ENCODE measurements around the gene MGA.

Gene MGA

DNA sequence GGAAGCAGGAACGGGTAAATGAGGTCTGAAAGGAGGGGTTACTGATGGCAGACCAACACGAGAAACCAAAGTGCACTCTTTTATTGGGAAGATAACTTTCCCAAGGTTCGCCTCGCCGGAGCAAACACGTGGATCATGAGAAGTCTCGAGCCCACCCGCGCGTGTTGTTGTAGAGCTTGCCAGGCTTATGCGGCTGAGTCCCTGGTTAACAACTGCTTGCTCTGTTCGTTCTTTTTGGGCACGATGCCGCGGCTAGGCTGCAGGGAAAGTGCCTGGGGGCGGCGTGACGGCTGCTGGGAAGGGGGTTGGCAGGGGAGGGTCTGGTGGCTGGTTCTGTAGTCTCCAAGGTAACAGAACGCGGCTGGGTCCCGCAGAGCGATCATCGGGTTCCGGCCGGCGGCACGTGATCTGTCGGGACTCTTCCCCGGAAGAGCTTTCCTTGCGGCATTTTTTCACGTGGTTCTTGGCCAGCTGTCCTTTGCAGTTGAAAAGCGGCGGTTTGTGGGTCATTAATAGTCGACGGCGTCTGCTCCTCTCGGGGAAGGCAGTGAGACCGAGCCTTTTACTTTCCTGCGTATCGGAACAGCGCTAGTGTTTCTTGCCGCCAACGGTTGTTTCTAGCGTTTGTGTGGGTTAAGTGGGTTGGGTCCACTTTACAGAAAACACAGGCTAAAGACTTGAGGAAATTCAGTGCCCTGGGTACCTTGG, 1.5 kb downstream of the MGA start:
- H3K4me3 ChIP-seq (ENCODE audit: control insufficient read depth, low read depth, low read length): peak overlapping the region; percentile 71
- DNase-seq (ENCODE audit: low read depth): no peak
- TF ChIP-seq, protein P1, sequence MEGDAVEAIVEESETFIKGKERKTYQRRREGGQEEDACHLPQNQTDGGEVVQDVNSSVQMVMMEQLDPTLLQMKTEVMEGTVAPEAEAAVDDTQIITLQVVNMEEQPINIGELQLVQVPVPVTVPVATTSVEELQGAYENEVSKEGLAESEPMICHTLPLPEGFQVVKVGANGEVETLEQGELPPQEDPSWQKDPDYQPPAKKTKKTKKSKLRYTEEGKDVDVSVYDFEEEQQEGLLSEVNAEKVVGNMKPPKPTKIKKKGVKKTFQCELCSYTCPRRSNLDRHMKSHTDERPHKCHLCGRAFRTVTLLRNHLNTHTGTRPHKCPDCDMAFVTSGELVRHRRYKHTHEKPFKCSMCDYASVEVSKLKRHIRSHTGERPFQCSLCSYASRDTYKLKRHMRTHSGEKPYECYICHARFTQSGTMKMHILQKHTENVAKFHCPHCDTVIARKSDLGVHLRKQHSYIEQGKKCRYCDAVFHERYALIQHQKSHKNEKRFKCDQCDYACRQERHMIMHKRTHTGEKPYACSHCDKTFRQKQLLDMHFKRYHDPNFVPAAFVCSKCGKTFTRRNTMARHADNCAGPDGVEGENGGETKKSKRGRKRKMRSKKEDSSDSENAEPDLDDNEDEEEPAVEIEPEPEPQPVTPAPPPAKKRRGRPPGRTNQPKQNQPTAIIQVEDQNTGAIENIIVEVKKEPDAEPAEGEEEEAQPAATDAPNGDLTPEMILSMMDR (IDR thresholded peaks at IDR 0.05; ENCODE audit: control insufficient read depth, insufficient read depth, low read depth, low read length, missing control alignments): no peak

- TF ChIP-seq, protein P1 (IDR thresholded peaks at IDR 0.05; ENCODE audit: control insufficient read depth, insufficient read depth, low read depth, low read length, missing control alignments): no peak
- DNase-seq (ENCODE audit: low read depth): no peak
- no peak overlapping the region for H3K4me3 ChIP-seq (ENCODE audit: control insufficient read depth, low read depth, low read length)
These were observed 6.2 kb downstream of the MGA start for GRCh38 chr15:41666353-41666920.

- TF ChIP-seq, protein P1 (IDR thresholded peaks at IDR 0.05; ENCODE audit: control insufficient read depth, insufficient read depth, low read depth, low read length, missing control alignments): no peak
- no peak overlapping the region for H3K4me3 ChIP-seq (ENCODE audit: control insufficient read depth, low read depth, low read length)
- DNase-seq (ENCODE audit: low read depth): no peak
These were observed 9.5 kb downstream of the MGA start for GRCh38 chr15:41669701-41670100.

DNA sequence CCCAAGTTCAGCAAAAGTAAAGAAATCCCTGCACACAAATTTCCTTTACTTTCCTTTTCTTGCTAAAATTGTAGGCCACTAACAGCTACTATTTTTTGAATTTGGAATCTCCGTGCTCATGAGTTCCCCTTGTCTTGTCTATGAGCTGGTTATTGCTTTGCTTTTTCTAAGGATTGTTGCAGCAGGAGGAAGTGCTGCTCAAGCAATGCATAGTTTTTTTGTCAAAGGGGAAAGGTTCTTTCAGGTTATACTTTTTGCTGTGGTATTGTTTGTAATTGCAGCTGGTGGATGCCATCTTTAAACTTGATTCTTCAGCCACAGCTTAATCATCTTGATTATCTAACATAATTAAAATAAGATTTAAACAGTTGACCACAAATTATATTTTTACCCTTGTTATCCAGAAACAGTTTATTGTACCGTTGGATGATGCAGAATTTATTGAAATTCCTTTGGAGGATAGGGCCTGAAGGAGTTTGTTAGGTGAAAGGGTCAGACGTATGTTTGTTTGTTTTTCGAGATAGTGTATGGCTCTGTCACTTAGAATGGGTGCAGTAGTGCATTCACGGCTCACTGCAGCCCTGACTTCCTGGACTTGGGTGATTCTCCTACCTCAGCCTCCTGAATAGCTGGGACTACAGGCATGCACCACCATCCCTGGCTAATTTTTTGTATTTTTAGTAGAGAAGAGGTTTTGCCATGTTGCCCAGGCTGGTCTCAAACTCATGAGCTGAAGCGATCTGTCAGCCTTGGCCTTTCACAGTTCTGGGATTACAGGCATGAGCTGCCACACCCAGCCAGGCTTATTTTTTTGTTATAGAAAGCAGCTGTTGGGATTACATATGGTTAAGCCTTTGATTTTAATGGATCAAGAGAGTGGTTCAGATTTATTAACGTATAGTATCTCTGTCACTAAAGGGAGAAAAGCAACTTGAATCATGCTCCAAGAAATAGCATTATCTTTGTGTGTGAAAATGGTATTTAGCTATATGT, 11.7 kb downstream of the MGA start:
- no peak overlapping the region for H3K4me3 ChIP-seq (ENCODE audit: control insufficient read depth, low read depth, low read length)
- TF ChIP-seq, protein P1 (IDR thresholded peaks at IDR 0.05; ENCODE audit: control insufficient read depth, insufficient read depth, low read depth, low read length, missing control alignments): no peak
- DNase-seq (ENCODE audit: low read depth): no peak

- H3K4me3 ChIP-seq (ENCODE audit: control insufficient read depth, low read depth, low read length): no peak overlapping the region
- DNase-seq (ENCODE audit: low read depth): no peak
- TF ChIP-seq, protein P1 (IDR thresholded peaks at IDR 0.05; ENCODE audit: control insufficient read depth, insufficient read depth, low read depth, low read length, missing control alignments): no peak
These were observed 15.1 kb downstream of the MGA start for GRCh38 chr15:41675337-41675736.

DNA sequence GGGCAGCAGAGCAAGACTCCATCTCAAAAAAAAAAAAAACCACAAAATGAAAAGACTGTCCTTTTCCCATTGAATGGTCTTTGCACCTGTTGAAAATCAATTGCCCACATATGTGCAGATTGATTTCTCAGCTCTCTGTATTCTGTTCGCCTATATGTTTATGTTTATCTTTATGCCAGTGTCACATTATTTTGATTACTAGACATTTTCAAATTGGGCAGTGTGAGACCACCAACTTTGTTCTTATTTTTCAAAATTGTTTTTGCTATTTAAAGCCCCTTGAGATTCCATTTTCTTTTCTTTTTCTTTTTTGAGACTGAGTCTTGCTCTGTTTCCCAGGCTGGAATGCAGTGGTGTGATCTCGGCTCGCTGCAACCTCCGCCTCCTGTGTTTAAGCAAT, 18.5 kb downstream of the MGA start:
- H3K4me3 ChIP-seq (ENCODE audit: control insufficient read depth, low read depth, low read length): no peak overlapping the region
- DNase-seq (ENCODE audit: low read depth): no peak
- TF ChIP-seq, protein P1 (IDR thresholded peaks at IDR 0.05; ENCODE audit: control insufficient read depth, insufficient read depth, low read depth, low read length, missing control alignments): no peak

Data from AG09309 (cell line).